ENCODE measurements around the gene NUP205.

The NUP205 gene

DNA sequence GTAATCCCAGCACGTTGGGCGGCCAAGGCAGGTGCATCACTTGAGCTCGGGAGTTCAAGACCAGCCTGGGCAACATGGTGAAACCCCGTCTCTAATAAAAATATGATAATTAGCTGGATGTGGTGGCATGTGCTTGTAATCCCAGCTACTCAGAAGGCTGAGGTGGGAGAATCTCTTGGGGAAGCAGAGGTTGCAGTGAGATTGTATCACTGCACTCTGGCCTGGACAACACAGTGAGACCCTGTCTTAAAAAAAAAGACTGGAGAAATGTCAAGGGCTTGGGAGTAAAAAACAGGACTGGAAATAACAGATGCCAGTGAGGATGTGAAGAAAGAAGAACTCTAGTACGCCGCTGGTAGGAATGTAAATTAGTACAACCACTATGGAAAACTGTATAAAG, 16.7 kb upstream of the NUP205 start:
- H3K4me3 ChIP-seq (ENCODE audit: low read depth in 1 of 2, low read length in 2 of 2) = no peak overlapping the region
- no peaks in the 10 kb centered on the region for H3K36me3 ChIP-seq (ENCODE audit: control insufficient read depth in 1 of 2, insufficient read depth in 2 of 2, low read length in 2 of 2)
- peaks cover 0 to 6% of the 10 kb centered on the region in 2 donors for H3K4me1 ChIP-seq (ENCODE audit: control insufficient read depth in 1 of 2, insufficient read depth in 2 of 2, low read length in 2 of 2)
- H3K9me3 ChIP-seq (ENCODE audit: control insufficient read depth in 1 of 2, low read length in 2 of 2) = no peaks in the 10 kb centered on the region
- no peak overlapping the region for H3K27ac ChIP-seq (ENCODE audit: low read depth, low read length)
- no peaks in the 10 kb centered on the region for H3K27me3 ChIP-seq (ENCODE audit: control insufficient read depth in 1 of 2, insufficient read depth in 2 of 2, low read length in 2 of 2)
- H3K9ac ChIP-seq (ENCODE audit: low read depth in 1 of 2, low read length in 2 of 2) = no peak overlapping the region

- no peaks in the 10 kb centered on the region for H3K9me3 ChIP-seq (ENCODE audit: control insufficient read depth in 1 of 2, low read length in 2 of 2)
These were observed 7.5 kb upstream of the NUP205 start for GRCh38 chr7:135550196-135550595.

GRCh38 chr7:135552148-135552547, 5.6 kb upstream of the NUP205 start:
- H3K4me3 ChIP-seq (ENCODE audit: low read depth in 1 of 2, low read length in 2 of 2) = no peak overlapping the region

More at GRCh38 chr7:135550196-135550595, 7.5 kb upstream of the NUP205 start:
- Histone ChIP-seq H3K27ac (ENCODE audit: low read depth, low read length) (no peak overlapping the region), H3K36me3 (ENCODE audit: control insufficient read depth in 1 of 2, insufficient read depth in 2 of 2, low read length in 2 of 2) (no peaks in the 10 kb centered on the region), H3K9ac (ENCODE audit: low read depth in 1 of 2, low read length in 2 of 2) (no peak overlapping the region), H3K4me1 (ENCODE audit: control insufficient read depth in 1 of 2, insufficient read depth in 2 of 2, low read length in 2 of 2) (no peaks in the 10 kb centered on the region), H3K27me3 (ENCODE audit: control insufficient read depth in 1 of 2, insufficient read depth in 2 of 2, low read length in 2 of 2) (no peaks in the 10 kb centered on the region), H3K4me3 (ENCODE audit: low read depth in 1 of 2, low read length in 2 of 2) (no peak overlapping the region)

GRCh38 chr7:135553346-135553745, 4.4 kb upstream of the NUP205 start:
- Histone ChIP-seq H3K27ac (ENCODE audit: low read depth, low read length) (no peak overlapping the region), H3K36me3 (ENCODE audit: control insufficient read depth in 1 of 2, insufficient read depth in 2 of 2, low read length in 2 of 2) (no peaks in the 10 kb centered on the region), H3K9ac (ENCODE audit: low read depth in 1 of 2, low read length in 2 of 2) (no peak overlapping the region), H3K4me1 (ENCODE audit: control insufficient read depth in 1 of 2, insufficient read depth in 2 of 2, low read length in 2 of 2) (no peaks in the 10 kb centered on the region), H3K4me3 (ENCODE audit: low read depth in 1 of 2, low read length in 2 of 2) (no peak overlapping the region), H3K27me3 (ENCODE audit: control insufficient read depth in 1 of 2, insufficient read depth in 2 of 2, low read length in 2 of 2) (no peaks in the 10 kb centered on the region), H3K9me3 (ENCODE audit: control insufficient read depth in 1 of 2, low read length in 2 of 2) (no peaks in the 10 kb centered on the region)

More at GRCh38 chr7:135552148-135552547, 5.6 kb upstream of the NUP205 start:
- H3K4me1 ChIP-seq (ENCODE audit: control insufficient read depth in 1 of 2, insufficient read depth in 2 of 2, low read length in 2 of 2) = no peaks in the 10 kb centered on the region
- H3K9ac ChIP-seq (ENCODE audit: low read depth in 1 of 2, low read length in 2 of 2) = no peak overlapping the region
- H3K27ac ChIP-seq (ENCODE audit: low read depth, low read length) = no peak overlapping the region
- no peaks in the 10 kb centered on the region for H3K9me3 ChIP-seq (ENCODE audit: control insufficient read depth in 1 of 2, low read length in 2 of 2)
- H3K27me3 ChIP-seq (ENCODE audit: control insufficient read depth in 1 of 2, insufficient read depth in 2 of 2, low read length in 2 of 2) = no peaks in the 10 kb centered on the region
- H3K36me3 ChIP-seq (ENCODE audit: control insufficient read depth in 1 of 2, insufficient read depth in 2 of 2, low read length in 2 of 2) = no peaks in the 10 kb centered on the region

DNA sequence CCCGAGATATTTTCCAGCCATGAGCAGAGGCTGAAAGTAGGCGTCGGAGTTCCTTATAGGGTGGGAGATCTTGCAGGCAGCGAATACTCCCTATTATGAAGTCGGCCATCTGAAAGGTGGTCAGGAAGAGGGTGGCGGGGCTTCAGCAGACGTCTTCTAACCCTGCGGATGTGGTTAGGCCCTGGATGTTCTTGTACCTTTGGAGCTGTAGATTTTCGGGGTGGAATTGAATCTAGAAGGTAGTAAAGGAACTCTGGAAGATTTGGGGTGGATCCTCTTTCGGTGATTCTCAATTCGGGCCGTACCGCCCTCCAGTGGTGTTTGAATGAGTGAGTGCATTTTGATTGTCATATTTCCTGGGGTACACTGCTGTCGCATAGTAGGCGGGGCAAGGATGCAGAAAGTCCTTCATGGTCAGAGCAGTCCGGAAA, 635 bp downstream of the NUP205 start:
- no peaks in the 10 kb centered on the region for H3K27me3 ChIP-seq (ENCODE audit: control insufficient read depth in 1 of 2, insufficient read depth in 2 of 2, low read length in 2 of 2)
- H3K4me1 ChIP-seq (ENCODE audit: control insufficient read depth in 1 of 2, insufficient read depth in 2 of 2, low read length in 2 of 2) = peaks cover 4 to 7% of the 10 kb centered on the region in 2 donors
- peak overlapping the region; percentile 87 to 96 for H3K4me3 ChIP-seq (ENCODE audit: low read depth in 1 of 2, low read length in 2 of 2)
- peak overlapping the region; percentile 91 to 94 for H3K9ac ChIP-seq (ENCODE audit: low read depth in 1 of 2, low read length in 2 of 2)
- H3K9me3 ChIP-seq (ENCODE audit: control insufficient read depth in 1 of 2, low read length in 2 of 2) = no peaks in the 10 kb centered on the region
- no peaks in the 10 kb centered on the region for H3K36me3 ChIP-seq (ENCODE audit: control insufficient read depth in 1 of 2, insufficient read depth in 2 of 2, low read length in 2 of 2)
- peak overlapping the region; percentile 88 for H3K27ac ChIP-seq (ENCODE audit: low read depth, low read length)

DNA sequence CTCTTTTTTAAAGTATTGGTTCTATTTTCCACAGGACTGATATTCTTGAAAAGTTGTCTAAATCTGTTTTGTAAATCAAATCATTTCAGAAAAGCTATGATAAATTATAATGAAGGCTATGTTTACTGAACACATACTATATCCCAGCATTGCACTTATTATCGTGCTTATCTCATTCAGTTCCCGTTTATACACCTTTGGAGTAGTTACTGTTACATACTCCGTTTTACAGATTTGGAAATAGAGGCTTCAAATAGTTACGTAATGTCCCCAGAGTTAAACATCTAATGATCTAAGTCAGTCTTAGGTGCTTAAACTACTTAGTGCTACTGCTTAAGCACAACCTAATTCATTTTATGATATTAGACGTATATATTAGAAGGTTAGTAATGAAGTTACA, 1.2 kb downstream of the NUP205 start:
- no peaks in the 10 kb centered on the region for H3K36me3 ChIP-seq (ENCODE audit: control insufficient read depth in 1 of 2, insufficient read depth in 2 of 2, low read length in 2 of 2)
- no peaks in the 10 kb centered on the region for H3K9me3 ChIP-seq (ENCODE audit: control insufficient read depth in 1 of 2, low read length in 2 of 2)
- H3K9ac ChIP-seq (ENCODE audit: low read depth in 1 of 2, low read length in 2 of 2) = peak overlapping the region; percentile 91 to 94
- no peak overlapping the region for H3K27ac ChIP-seq (ENCODE audit: low read depth, low read length)
- peaks cover 4 to 7% of the 10 kb centered on the region in 2 donors for H3K4me1 ChIP-seq (ENCODE audit: control insufficient read depth in 1 of 2, insufficient read depth in 2 of 2, low read length in 2 of 2)
- H3K27me3 ChIP-seq (ENCODE audit: control insufficient read depth in 1 of 2, insufficient read depth in 2 of 2, low read length in 2 of 2) = no peaks in the 10 kb centered on the region
- peak overlapping the region; percentile 87 to 96 for H3K4me3 ChIP-seq (ENCODE audit: low read depth in 1 of 2, low read length in 2 of 2)

- H3K9me3 ChIP-seq (ENCODE audit: control insufficient read depth in 1 of 2, low read length in 2 of 2) = no peaks in the 10 kb centered on the region
- no peaks in the 10 kb centered on the region for H3K27me3 ChIP-seq (ENCODE audit: control insufficient read depth in 1 of 2, insufficient read depth in 2 of 2, low read length in 2 of 2)
- H3K9ac ChIP-seq (ENCODE audit: low read depth in 1 of 2, low read length in 2 of 2) = no peak overlapping the region
- no peaks in the 10 kb centered on the region for H3K36me3 ChIP-seq (ENCODE audit: control insufficient read depth in 1 of 2, insufficient read depth in 2 of 2, low read length in 2 of 2)
- no peak overlapping the region for H3K27ac ChIP-seq (ENCODE audit: low read depth, low read length)
- H3K4me1 ChIP-seq (ENCODE audit: control insufficient read depth in 1 of 2, insufficient read depth in 2 of 2, low read length in 2 of 2) = peaks cover 4 to 7% of the 10 kb centered on the region in 2 donors
- H3K4me3 ChIP-seq (ENCODE audit: low read depth in 1 of 2, low read length in 2 of 2) = no peak overlapping the region
These were observed 2.9 kb downstream of the NUP205 start for GRCh38 chr7:135560631-135561030.

GRCh38 chr7:135562720-135563119, 5.0 kb downstream of the NUP205 start:
- Histone ChIP-seq H3K27ac (ENCODE audit: low read depth, low read length) (no peak overlapping the region), H3K27me3 (ENCODE audit: control insufficient read depth in 1 of 2, insufficient read depth in 2 of 2, low read length in 2 of 2) (no peaks in the 10 kb centered on the region), H3K9me3 (ENCODE audit: control insufficient read depth in 1 of 2, low read length in 2 of 2) (no peaks in the 10 kb centered on the region), H3K9ac (ENCODE audit: low read depth in 1 of 2, low read length in 2 of 2) (no peak overlapping the region), H3K4me1 (ENCODE audit: control insufficient read depth in 1 of 2, insufficient read depth in 2 of 2, low read length in 2 of 2) (peaks cover 4 to 7% of the 10 kb centered on the region in 2 donors), H3K36me3 (ENCODE audit: control insufficient read depth in 1 of 2, insufficient read depth in 2 of 2, low read length in 2 of 2) (no peaks in the 10 kb centered on the region), H3K4me3 (ENCODE audit: low read depth in 1 of 2, low read length in 2 of 2) (no peak overlapping the region)

DNA sequence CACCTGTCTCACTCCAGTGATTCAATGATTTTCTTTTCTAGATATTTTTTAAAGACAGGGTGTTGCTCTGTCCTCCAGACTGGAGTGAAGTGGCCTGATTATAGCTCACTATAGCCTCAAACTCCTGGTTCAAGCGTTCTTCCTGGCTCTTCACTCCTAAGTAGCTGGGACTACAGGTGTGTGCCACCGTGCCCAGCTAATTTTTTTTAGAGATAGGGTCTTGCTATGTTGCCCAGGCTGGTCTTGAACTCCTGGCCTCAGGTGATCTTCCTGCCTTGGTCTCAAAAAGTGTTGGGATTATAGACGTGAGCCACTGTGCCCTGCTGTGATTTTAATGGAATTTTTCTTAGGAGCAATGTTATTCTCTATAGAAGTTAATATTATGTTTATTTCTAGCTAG, 14.1 kb downstream of the NUP205 start:
- H3K9me3 ChIP-seq (ENCODE audit: control insufficient read depth in 1 of 2, low read length in 2 of 2) = no peaks in the 10 kb centered on the region
- no peak overlapping the region for H3K27ac ChIP-seq (ENCODE audit: low read depth, low read length)
- H3K27me3 ChIP-seq (ENCODE audit: control insufficient read depth in 1 of 2, insufficient read depth in 2 of 2, low read length in 2 of 2) = no peaks in the 10 kb centered on the region
- H3K4me1 ChIP-seq (ENCODE audit: control insufficient read depth in 1 of 2, insufficient read depth in 2 of 2, low read length in 2 of 2) = no peaks in the 10 kb centered on the region
- H3K36me3 ChIP-seq (ENCODE audit: control insufficient read depth in 1 of 2, insufficient read depth in 2 of 2, low read length in 2 of 2) = peaks cover 10 to 43% of the 10 kb centered on the region in 2 donors
- no peak overlapping the region for H3K9ac ChIP-seq (ENCODE audit: low read depth in 1 of 2, low read length in 2 of 2)
- H3K4me3 ChIP-seq (ENCODE audit: low read depth in 1 of 2, low read length in 2 of 2) = no peak overlapping the region

- no peaks in the 10 kb centered on the region for H3K4me1 ChIP-seq (ENCODE audit: control insufficient read depth in 1 of 2, insufficient read depth in 2 of 2, low read length in 2 of 2)
- H3K4me3 ChIP-seq (ENCODE audit: low read depth in 1 of 2, low read length in 2 of 2) = no peak overlapping the region
- H3K9me3 ChIP-seq (ENCODE audit: control insufficient read depth in 1 of 2, low read length in 2 of 2) = no peaks in the 10 kb centered on the region
- H3K36me3 ChIP-seq (ENCODE audit: control insufficient read depth in 1 of 2, insufficient read depth in 2 of 2, low read length in 2 of 2) = peaks cover 22 to 57% of the 10 kb centered on the region in 2 donors
- no peak overlapping the region for H3K9ac ChIP-seq (ENCODE audit: low read depth in 1 of 2, low read length in 2 of 2)
- no peak overlapping the region for H3K27ac ChIP-seq (ENCODE audit: low read depth, low read length)
- H3K27me3 ChIP-seq (ENCODE audit: control insufficient read depth in 1 of 2, insufficient read depth in 2 of 2, low read length in 2 of 2) = no peaks in the 10 kb centered on the region
These were observed 15.8 kb downstream of the NUP205 start for GRCh38 chr7:135573541-135573940.

- Histone ChIP-seq H3K4me3 (ENCODE audit: low read depth in 1 of 2, low read length in 2 of 2) (no peak overlapping the region), H3K36me3 (ENCODE audit: control insufficient read depth in 1 of 2, insufficient read depth in 2 of 2, low read length in 2 of 2) (peaks cover 27 to 74% of the 10 kb centered on the region in 2 donors)
These were observed 17.6 kb downstream of the NUP205 start for GRCh38 chr7:135575296-135575695.

More at GRCh38 chr7:135575296-135575695, 17.6 kb downstream of the NUP205 start:
- Histone ChIP-seq H3K4me1 (ENCODE audit: control insufficient read depth in 1 of 2, insufficient read depth in 2 of 2, low read length in 2 of 2) (no peaks in the 10 kb centered on the region), H3K9ac (ENCODE audit: low read depth in 1 of 2, low read length in 2 of 2) (no peak overlapping the region), H3K9me3 (ENCODE audit: control insufficient read depth in 1 of 2, low read length in 2 of 2) (no peaks in the 10 kb centered on the region), H3K27ac (ENCODE audit: low read depth, low read length) (no peak overlapping the region), H3K27me3 (ENCODE audit: control insufficient read depth in 1 of 2, insufficient read depth in 2 of 2, low read length in 2 of 2) (no peaks in the 10 kb centered on the region)

Data from duodenal mucosa (tissue), 2 donors.